PC-3 (cell line): ENCODE results near the gene CLK2. TPM values are rescaled to one million over a fixed set of nuclear protein-coding genes. Genes with fewer than 3 reads are reported as not detected.

Source experiments
- ATAC-seq: fragments of 200-7000 bp; cut with Tn5 transposase; 2 replicates; pipeline ENCODE4 v1.9.1; 2020; ENCODE audit warnings: mild to moderate bottlenecking, moderate library complexity
- BruUV-seq: library from RNA; stranded (reverse); fragments of 400-500 nt; replicated peaks from 2 replicates; lab custom pipeline; 2021; lab: Mats Ljungman, UMichigan
- CTCF ChIA-PET: fragments of 300-600 bp; sonication (Branson Sonifier 250); formaldehyde crosslinking; loops from one replicate; lab custom pipeline; 2022; ENCODE audit warnings: antibody characterized with exemption; lab: Charles Lee
- POLR2A ChIA-PET: fragments of 300-600 bp; sonication (Branson Sonifier 250); formaldehyde crosslinking; loops from one replicate; lab custom pipeline; 2022; ENCODE audit warnings: antibody characterized with exemption; ENCODE audit not compliant: unreplicated experiment; lab: Charles Lee
- DNase-seq: peaks from one replicate; pipeline ENCODE4 v3.0.0-alpha.2; 2015
- H2AFZ ChIP-seq: fragments of 300-600 bp; sonication (generic); 2 replicates; pipeline ENCODE4 v1.6.0; 2016; ENCODE audit warnings: antibody characterized with exemption, low read length
- H3F3A ChIP-seq: fragments of 300-600 bp; sonication (generic); one replicate; pipeline ENCODE4 v1.6.0; 2017; ENCODE audit warnings: antibody characterized with exemption, low read length, control low read depth, mild to moderate bottlenecking; ENCODE audit not compliant: unreplicated experiment
- H3K27ac ChIP-seq: fragments of 300-600 bp; sonication (generic); 2 replicates; pipeline ENCODE4 v1.5.1; 2016; ENCODE audit warnings: mild to moderate bottlenecking, low read length
- H3K27me3 ChIP-seq: fragments of 300-600 bp; sonication (generic); 2 replicates; pipeline ENCODE4 v1.6.1; 2016; ENCODE audit warnings: low read length, mixed read lengths
- H3K36me3 ChIP-seq: fragments of 300-600 bp; sonication (generic); 2 replicates; pipeline ENCODE4 v1.6.1; 2016; ENCODE audit warnings: low read depth, mixed run types, low read length, mixed read lengths
- H3K4me1 ChIP-seq: fragments of 300-600 bp; sonication (generic); 2 replicates; pipeline ENCODE4 v1.5.1; 2016; ENCODE audit warnings: low read length; ENCODE audit not compliant: insufficient read depth
- H3K4me2 ChIP-seq: fragments of 300-600 bp; sonication (generic); 2 replicates; pipeline ENCODE4 v1.6.0; 2016; ENCODE audit warnings: low read length
- H3K4me3 ChIP-seq: fragments of 300-600 bp; sonication (generic); 2 replicates; pipeline ENCODE4 v1.5.1; 2016; ENCODE audit warnings: mild to moderate bottlenecking, low read length, mixed read lengths
- H3K79me2 ChIP-seq: fragments of 300-600 bp; sonication (generic); 2 replicates; pipeline ENCODE4 v1.6.1; 2017; ENCODE audit warnings: low read length, mixed read lengths
- H3K9ac ChIP-seq: fragments of 300-600 bp; sonication (generic); 2 replicates; pipeline ENCODE4 v1.6.0; 2016; ENCODE audit warnings: mild to moderate bottlenecking, low read length
- H3K9me2 ChIP-seq: fragments of 300-600 bp; sonication (generic); replicated peaks from 2 replicates; pipeline ENCODE4 v1.6.1; 2016; ENCODE audit warnings: mixed run types, low read length, mixed read lengths
- H3K9me3 ChIP-seq: fragments of 300-600 bp; sonication (generic); 2 replicates; pipeline ENCODE4 v1.6.1; 2016; ENCODE audit warnings: low read length, mixed read lengths
- H4K20me1 ChIP-seq: fragments of 300-600 bp; sonication (generic); 2 replicates; pipeline ENCODE4 v1.6.1; 2016; ENCODE audit warnings: low read length, mixed read lengths
- EZH2 ChIP-seq: fragments of 300-600 bp; sonication (generic); IDR thresholded peaks from one replicate; pipeline ENCODE4 v1.6.1; 2017; ENCODE audit warnings: antibody characterized with exemption, mild to moderate bottlenecking, low read length; ENCODE audit not compliant: unreplicated experiment
- EZH2phosphoT487 ChIP-seq: fragments of 300-600 bp; sonication (generic); IDR thresholded peaks from 2 replicates; pipeline ENCODE4 v1.6.1; 2018; ENCODE audit warnings: mild to moderate bottlenecking, antibody characterized with exemption, low read length, borderline replicate concordance
- intact Hi-C: fragments of 100-400 bp; cut with micrococcal nuclease; formaldehyde crosslinking; loops from 2 replicates; pipeline ENCODE4 v1.9.0; 2023
- total RNA-seq: library from RNA; depleted of rRNA; stranded (reverse); fragments of >200 nt; gene quantifications from 2 replicates; pipeline ENCODE4 v1.2.3, GENCODE V29; 2014
- TF ChIP-seq, protein P1 (sequence below): fragments of 300-600 bp; sonication (generic); conservative IDR thresholded peaks from 2 replicates; pipeline ENCODE4 v1.5.1; 2017; ENCODE audit warnings: antibody characterized with exemption, low read depth, mild to moderate bottlenecking, low read length

CLK2 gene
- total RNA-seq, 1 experiment from 2014 or later: 49.9 TPM

- Histone ChIP-seq H3K79me2 (peaks cover 7% of the 10 kb centered on the region), H3K9ac (peak overlapping the region; percentile 69), H3K9me3 (no peaks in the 10 kb centered on the region), H3K36me3 (no peaks in the 10 kb centered on the region), H3K4me2 (peak overlapping the region; percentile 100), H4K20me1 (no peaks in the 10 kb centered on the region), H3K27me3 (no peaks in the 10 kb centered on the region), H3F3A (no peaks in the 10 kb centered on the region), H3K4me1 (peaks cover 10% of the 10 kb centered on the region), H2AFZ (peak overlapping the region; percentile 100), H3K4me3 (peak overlapping the region; percentile 96), H3K9me2 (no peaks in the 10 kb centered on the region), H3K27ac (no peak overlapping the region)
- TF ChIP-seq EZH2phosphoT487: no peak
- TF ChIP-seq, protein P1, sequence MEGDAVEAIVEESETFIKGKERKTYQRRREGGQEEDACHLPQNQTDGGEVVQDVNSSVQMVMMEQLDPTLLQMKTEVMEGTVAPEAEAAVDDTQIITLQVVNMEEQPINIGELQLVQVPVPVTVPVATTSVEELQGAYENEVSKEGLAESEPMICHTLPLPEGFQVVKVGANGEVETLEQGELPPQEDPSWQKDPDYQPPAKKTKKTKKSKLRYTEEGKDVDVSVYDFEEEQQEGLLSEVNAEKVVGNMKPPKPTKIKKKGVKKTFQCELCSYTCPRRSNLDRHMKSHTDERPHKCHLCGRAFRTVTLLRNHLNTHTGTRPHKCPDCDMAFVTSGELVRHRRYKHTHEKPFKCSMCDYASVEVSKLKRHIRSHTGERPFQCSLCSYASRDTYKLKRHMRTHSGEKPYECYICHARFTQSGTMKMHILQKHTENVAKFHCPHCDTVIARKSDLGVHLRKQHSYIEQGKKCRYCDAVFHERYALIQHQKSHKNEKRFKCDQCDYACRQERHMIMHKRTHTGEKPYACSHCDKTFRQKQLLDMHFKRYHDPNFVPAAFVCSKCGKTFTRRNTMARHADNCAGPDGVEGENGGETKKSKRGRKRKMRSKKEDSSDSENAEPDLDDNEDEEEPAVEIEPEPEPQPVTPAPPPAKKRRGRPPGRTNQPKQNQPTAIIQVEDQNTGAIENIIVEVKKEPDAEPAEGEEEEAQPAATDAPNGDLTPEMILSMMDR: peak; percentile 54
- TF ChIP-seq EZH2: no peak
- DNase-seq (peak; percentile 51), ATAC-seq (peak; percentile 43)
- CTCF ChIA-PET: interaction anchor here (0.7 kb wide), 2 partner anchors 27 to 44 kb away, joined by 3 read pairs; no protein-coding TSS in a partner anchor
- no TSS peak for BruUV-seq
- POLR2A ChIA-PET: no interaction called here
- intact Hi-C loops: loop anchor here (1.0 kb wide), 3 partner anchors 30 to 314 kb away; partner anchors contain the start of gene FDPS
Measured at GRCh38 chr1:155277902-155278688, 4.8 kb upstream of the CLK2 start.

GRCh38 chr1:155277070-155277901, 4.0 kb upstream of the CLK2 start, which contains the start of gene HCN3:
Gene HCN3 (plus strand): TSS chr1:155277463. CDS start chr1:155277591, 128 bp downstream.
- TF ChIP-seq EZH2: no peak
- TF ChIP-seq, protein P1: peak; percentile 85
- TF ChIP-seq EZH2phosphoT487: no peak
- intact Hi-C loops: loop anchor here (1.0 kb wide), 2 partner anchors 31 to 46 kb away; partner anchors contain the start of gene FDPS
- Histone ChIP-seq H4K20me1 (peaks cover 4% of the 10 kb centered on the region; the same call in 1 of the 2 replicates), H3K4me3 (peak within 1 kb of the TSS; percentile 96), H3K79me2 (peaks cover 15% of the 10 kb centered on the region), H2AFZ (peak within 1 kb of the TSS; percentile 100), H3K9me3 (no peaks in the 10 kb centered on the region), H3K4me1 (peaks cover 13% of the 10 kb centered on the region), H3K27ac (no peak within 1 kb of the TSS), H3K9me2 (no peaks in the 10 kb centered on the region), H3K4me2 (peak within 1 kb of the TSS; percentile 100), H3K27me3 (no peaks in the 10 kb centered on the region), H3K36me3 (no peaks in the 10 kb centered on the region), H3K9ac (peak within 1 kb of the TSS; percentile 69), H3F3A (no peaks in the 10 kb centered on the region)
- POLR2A ChIA-PET: interaction anchor here (0.5 to 0.6 kb wide), 2 partner anchors 43 to 47 kb away, joined by 3 read pairs; partner anchors contain the start of gene RUSC1
- DNase-seq (peak; percentile 99), ATAC-seq (peak; percentile 71)
- CTCF ChIA-PET: interaction anchor here (0.6 to 1.0 kb wide), 2 partner anchors 26 to 46 kb away, joined by 3 to 5 read pairs; no protein-coding TSS in a partner anchor
- BruUV-seq: TSS peak; percentile 30
